MM.1S (cell line): ENCODE results near the gene PTPRA.

Experiments used
- EZH2 ChIP-seq: fragments of 300-600 bp; sonication (generic); optimal IDR thresholded peaks from 2 replicates; pipeline ENCODE3; 2017; ENCODE audit warnings: low read depth, mild to moderate bottlenecking, antibody characterized with exemption, low read length, mixed read lengths
- EZH2phosphoT487 ChIP-seq: fragments of 300-600 bp; sonication (generic); IDR thresholded peaks from 2 replicates; pipeline ENCODE4 v1.6.1; 2018; ENCODE audit warnings: antibody characterized with exemption, low read length
- TF ChIP-seq, protein P1 (sequence below): fragments of 300-600 bp; sonication (generic); IDR thresholded peaks from 2 replicates; pipeline ENCODE4 v1.5.1; 2016; ENCODE audit warnings: antibody characterized with exemption, low read length, mixed read lengths

DNA sequence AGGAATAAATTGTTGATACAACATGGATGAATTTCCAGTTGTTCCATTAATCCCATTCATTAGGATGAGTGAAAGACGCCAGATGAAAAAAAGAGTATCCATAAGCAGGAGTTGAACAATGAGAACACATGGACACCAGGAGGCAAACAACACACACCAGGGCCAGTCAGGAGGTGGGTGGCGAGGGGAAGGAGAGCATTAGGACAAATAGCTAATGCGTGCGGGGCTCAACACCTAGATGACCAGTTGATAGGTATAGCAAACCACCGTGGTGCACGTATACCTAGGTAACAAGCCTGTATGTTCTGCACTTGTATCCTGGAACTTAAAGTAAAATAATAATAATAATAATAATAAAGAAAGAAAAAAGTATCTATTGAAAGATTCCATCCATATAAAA is 43.9 kb upstream of the PTPRA start:
- TF ChIP-seq, protein P1, sequence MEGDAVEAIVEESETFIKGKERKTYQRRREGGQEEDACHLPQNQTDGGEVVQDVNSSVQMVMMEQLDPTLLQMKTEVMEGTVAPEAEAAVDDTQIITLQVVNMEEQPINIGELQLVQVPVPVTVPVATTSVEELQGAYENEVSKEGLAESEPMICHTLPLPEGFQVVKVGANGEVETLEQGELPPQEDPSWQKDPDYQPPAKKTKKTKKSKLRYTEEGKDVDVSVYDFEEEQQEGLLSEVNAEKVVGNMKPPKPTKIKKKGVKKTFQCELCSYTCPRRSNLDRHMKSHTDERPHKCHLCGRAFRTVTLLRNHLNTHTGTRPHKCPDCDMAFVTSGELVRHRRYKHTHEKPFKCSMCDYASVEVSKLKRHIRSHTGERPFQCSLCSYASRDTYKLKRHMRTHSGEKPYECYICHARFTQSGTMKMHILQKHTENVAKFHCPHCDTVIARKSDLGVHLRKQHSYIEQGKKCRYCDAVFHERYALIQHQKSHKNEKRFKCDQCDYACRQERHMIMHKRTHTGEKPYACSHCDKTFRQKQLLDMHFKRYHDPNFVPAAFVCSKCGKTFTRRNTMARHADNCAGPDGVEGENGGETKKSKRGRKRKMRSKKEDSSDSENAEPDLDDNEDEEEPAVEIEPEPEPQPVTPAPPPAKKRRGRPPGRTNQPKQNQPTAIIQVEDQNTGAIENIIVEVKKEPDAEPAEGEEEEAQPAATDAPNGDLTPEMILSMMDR: no peak
- TF ChIP-seq EZH2phosphoT487 (no peak), EZH2 (no peak)
